Measurements from ENCODE around the gene LMX1B. TPM values are rescaled to one million over a fixed set of nuclear protein-coding genes. Genes with fewer than 3 reads are reported as not detected.

LMX1B gene
- total and polyA plus RNA-seq, 2 of the 4 experiments (the other 2 are of a cell fraction): not detected

- H3K4me2 ChIP-seq (ENCODE audit: low read depth, low read length): no peak overlapping the region
- H3K23ac ChIP-seq (ENCODE audit: low read depth, low read length): no peak overlapping the region
- peak overlapping the region; percentile 32 for H2AFZ ChIP-seq (replicated peaks; ENCODE audit: low read length, poor library complexity)
- no TSS peak for BruUV-seq (replicated peaks)
- H3K4me1 ChIP-seq (ENCODE audit: control insufficient read depth, insufficient read depth, low read length): no peaks in the 10 kb centered on the region; the same call in 1 of the 2 replicates
- H2BK5ac ChIP-seq (ENCODE audit: low read depth, low read length, poor library complexity, severe bottlenecking): no peak overlapping the region
- H2AK5ac ChIP-seq (ENCODE audit: low read depth, low read length): no peak overlapping the region
- H3K9me3 ChIP-seq (ENCODE audit: control insufficient read depth, insufficient read depth, low read length): no peaks in the 10 kb centered on the region
- H3K79me1 ChIP-seq (ENCODE audit: low read depth in 1 of 2, low read length in 2 of 2): no peaks in the 10 kb centered on the region
- H3K9me1 ChIP-seq (ENCODE audit: insufficient read depth, low read length): no peaks in the 10 kb centered on the region; the same call in 1 of the 2 replicates
- no peak overlapping the region for H3K27ac ChIP-seq (ENCODE audit: insufficient read depth, low read length)
- in situ Hi-C loops (cut with MboI; ENCODE audit: low sequenced_read_pairs): no loop called here
- ChIA-PET POLR2A (ENCODE audit: unreplicated experiment) (no interaction called here), CTCF (no interaction called here)
- dilution Hi-C loops (cut with HindIII; ENCODE audit: low sequenced_read_pairs, unreplicated experiment): no loop called here
- no peaks in the 10 kb centered on the region for H3K36me3 ChIP-seq (ENCODE audit: control insufficient read depth, insufficient read depth, low read length)
- 83% methylated on average over 2 of the region's 5 CpGs; no CpG with 5 or more reads in 1 of the 2 experiments for WGBS, 2 experiments (ENCODE audit: extremely low coverage in 2 of 2, insufficient read length in 1 of 2)
- H4K8ac ChIP-seq (ENCODE audit: low read depth in 2 of 2, low read length in 2 of 2): no peak overlapping the region
- TF ChIP-seq CHD1 (IDR thresholded peaks at IDR 0.05; ENCODE audit: low read depth, low read length): no peak
- TF ChIP-seq SMC3 (IDR thresholded peaks at IDR 0.05; ENCODE audit: low read depth, low read length): no peak
- no peak for TF ChIP-seq MAFK (IDR thresholded peaks at IDR 0.05; ENCODE audit: low read depth, low read length)
- no peak for TF ChIP-seq MAZ (IDR thresholded peaks at IDR 0.05; ENCODE audit: borderline replicate concordance, low read depth, low read length)
- TF ChIP-seq RCOR1 (IDR thresholded peaks at IDR 0.05; ENCODE audit: insufficient replicate concordance, low read length): no peak
- intact Hi-C loops (cut with micrococcal nuclease): no loop called here
- H3K4me3 ChIP-seq (ENCODE audit: insufficient read depth, low read depth, low read length): no peak overlapping the region
- no peak overlapping the region for H2AK9ac ChIP-seq (replicated peaks; ENCODE audit: low read depth, low read length, poor library complexity)
- H2BK120ac ChIP-seq (ENCODE audit: low read depth, low read length): no peak overlapping the region
- H4K5ac ChIP-seq (ENCODE audit: low read depth, low read length): no peak overlapping the region
- H3K4ac ChIP-seq (ENCODE audit: low read depth, low read length): no peak overlapping the region
- no peak overlapping the region for H2BK20ac ChIP-seq (ENCODE audit: low read depth, low read length)
- no peak for ATAC-seq (ENCODE audit: low read depth)
- no peak overlapping the region for H2BK15ac ChIP-seq (ENCODE audit: low read depth, low read length)
- H4K20me1 ChIP-seq (ENCODE audit: insufficient read depth, low read length): no peaks in the 10 kb centered on the region
- H4K91ac ChIP-seq (ENCODE audit: insufficient read depth, low read depth, low read length): no peak overlapping the region
- no peak overlapping the region for H3K9ac ChIP-seq (ENCODE audit: low read depth, low read length)
- peaks cover 46% of the 10 kb centered on the region for H3K27me3 ChIP-seq (ENCODE audit: control insufficient read depth, insufficient read depth, low read length)
- H3K14ac ChIP-seq (replicated peaks; ENCODE audit: low read depth, low read length): no peak overlapping the region
- no peak overlapping the region for H3K56ac ChIP-seq (ENCODE audit: extremely low read depth, insufficient read depth, low read length)
- no peak overlapping the region for H3K18ac ChIP-seq (ENCODE audit: low read depth, low read length)
- no peak for DNase-seq
Measured at GRCh38 chr9:126720036-126720435, 106.3 kb downstream of the LMX1B start.

Measured in IMR-90 (cell line).